ENCODE measurements around the gene KIAA1958. TPM values are rescaled to one million over a fixed set of nuclear protein-coding genes. Genes with fewer than 3 reads are reported as not detected.
A peak's percentile ranks its signal among the peaks of the same experiment; 100 is the strongest.

The KIAA1958 gene
- total and polyA plus RNA-seq, 2 of the 4 experiments (the other 2 are of a cell fraction) = 0.65 to 1.8 TPM

DNA sequence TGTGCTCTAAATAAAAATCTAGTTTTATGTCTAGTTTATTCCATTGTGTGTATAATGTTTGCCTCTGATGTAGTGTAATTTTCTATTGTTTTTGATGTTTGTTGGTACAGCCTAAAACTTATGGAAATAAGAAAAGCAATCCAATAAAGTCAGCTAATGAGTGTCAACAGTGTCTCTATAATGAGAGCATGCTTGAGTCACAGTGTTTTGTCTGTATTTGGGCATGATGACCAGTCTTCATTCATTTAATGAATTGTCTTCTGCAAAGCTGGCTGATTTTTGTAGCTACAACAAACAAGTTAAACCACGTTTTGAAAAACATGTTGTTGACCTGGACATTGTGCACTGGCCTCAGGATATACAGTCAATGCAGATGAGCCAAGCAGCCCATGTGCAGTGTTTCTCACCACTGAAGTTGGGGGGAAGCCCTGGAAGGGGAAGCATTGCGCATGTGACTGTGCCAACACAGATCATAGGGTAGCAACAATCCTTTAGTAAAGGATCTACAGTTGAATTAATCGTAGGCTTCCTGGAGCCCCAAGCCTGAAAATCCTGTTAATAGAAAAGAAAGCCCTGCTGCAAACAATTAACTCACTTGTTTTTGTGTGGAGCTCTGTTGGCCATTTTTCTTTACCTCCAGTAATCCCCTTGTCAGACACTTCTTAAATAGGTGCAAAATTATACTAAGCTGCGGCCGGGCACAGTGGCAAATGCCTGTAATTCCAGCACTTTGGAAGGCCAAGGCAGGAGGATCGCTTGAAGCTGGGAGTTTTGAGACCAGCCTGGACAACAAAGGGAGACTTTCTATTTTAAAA lies 143.3 kb downstream of the KIAA1958 start:
- ATAC-seq (ENCODE audit: low read depth) = no peak
- TF ChIP-seq BHLHE40 (IDR thresholded peaks at IDR 0.05; ENCODE audit: low read depth, low read length) (no peak), NFE2L2 (IDR thresholded peaks at IDR 0.05; ENCODE audit: low read depth, low read length) (no peak), CHD1 (IDR thresholded peaks at IDR 0.05; ENCODE audit: low read depth, low read length) (no peak), FOS (IDR thresholded peaks at IDR 0.05; ENCODE audit: low read depth, low read length) (no peak), RAD21 (IDR thresholded peaks at IDR 0.05; ENCODE audit: low read length) (no peak), MXI1 (IDR thresholded peaks at IDR 0.05; ENCODE audit: borderline replicate concordance, low read depth, low read length) (no peak), RFX5 (IDR thresholded peaks at IDR 0.05; ENCODE audit: low read depth, low read length) (no peak), POLR2A (IDR thresholded peaks at IDR 0.05; ENCODE audit: low read depth, low read length) (no peak), SMC3 (IDR thresholded peaks at IDR 0.05; ENCODE audit: low read depth, low read length) (no peak), RCOR1 (IDR thresholded peaks at IDR 0.05; ENCODE audit: insufficient replicate concordance, low read length) (no peak), CEBPB (IDR thresholded peaks at IDR 0.05; ENCODE audit: low read depth, low read length) (no peak), MAFK (IDR thresholded peaks at IDR 0.05; ENCODE audit: low read depth, low read length) (no peak)
- TF ChIP-seq, protein P1, sequence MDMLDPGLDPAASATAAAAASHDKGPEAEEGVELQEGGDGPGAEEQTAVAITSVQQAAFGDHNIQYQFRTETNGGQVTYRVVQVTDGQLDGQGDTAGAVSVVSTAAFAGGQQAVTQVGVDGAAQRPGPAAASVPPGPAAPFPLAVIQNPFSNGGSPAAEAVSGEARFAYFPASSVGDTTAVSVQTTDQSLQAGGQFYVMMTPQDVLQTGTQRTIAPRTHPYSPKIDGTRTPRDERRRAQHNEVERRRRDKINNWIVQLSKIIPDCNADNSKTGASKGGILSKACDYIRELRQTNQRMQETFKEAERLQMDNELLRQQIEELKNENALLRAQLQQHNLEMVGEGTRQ (IDR thresholded peaks at IDR 0.05; ENCODE audit: low read depth, low read length) = no peak
- TF ChIP-seq, protein P2, sequence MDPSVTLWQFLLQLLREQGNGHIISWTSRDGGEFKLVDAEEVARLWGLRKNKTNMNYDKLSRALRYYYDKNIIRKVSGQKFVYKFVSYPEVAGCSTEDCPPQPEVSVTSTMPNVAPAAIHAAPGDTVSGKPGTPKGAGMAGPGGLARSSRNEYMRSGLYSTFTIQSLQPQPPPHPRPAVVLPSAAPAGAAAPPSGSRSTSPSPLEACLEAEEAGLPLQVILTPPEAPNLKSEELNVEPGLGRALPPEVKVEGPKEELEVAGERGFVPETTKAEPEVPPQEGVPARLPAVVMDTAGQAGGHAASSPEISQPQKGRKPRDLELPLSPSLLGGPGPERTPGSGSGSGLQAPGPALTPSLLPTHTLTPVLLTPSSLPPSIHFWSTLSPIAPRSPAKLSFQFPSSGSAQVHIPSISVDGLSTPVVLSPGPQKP (IDR thresholded peaks at IDR 0.05; ENCODE audit: borderline replicate concordance, low read depth, low read length) = no peak
- TF ChIP-seq, protein P3, sequence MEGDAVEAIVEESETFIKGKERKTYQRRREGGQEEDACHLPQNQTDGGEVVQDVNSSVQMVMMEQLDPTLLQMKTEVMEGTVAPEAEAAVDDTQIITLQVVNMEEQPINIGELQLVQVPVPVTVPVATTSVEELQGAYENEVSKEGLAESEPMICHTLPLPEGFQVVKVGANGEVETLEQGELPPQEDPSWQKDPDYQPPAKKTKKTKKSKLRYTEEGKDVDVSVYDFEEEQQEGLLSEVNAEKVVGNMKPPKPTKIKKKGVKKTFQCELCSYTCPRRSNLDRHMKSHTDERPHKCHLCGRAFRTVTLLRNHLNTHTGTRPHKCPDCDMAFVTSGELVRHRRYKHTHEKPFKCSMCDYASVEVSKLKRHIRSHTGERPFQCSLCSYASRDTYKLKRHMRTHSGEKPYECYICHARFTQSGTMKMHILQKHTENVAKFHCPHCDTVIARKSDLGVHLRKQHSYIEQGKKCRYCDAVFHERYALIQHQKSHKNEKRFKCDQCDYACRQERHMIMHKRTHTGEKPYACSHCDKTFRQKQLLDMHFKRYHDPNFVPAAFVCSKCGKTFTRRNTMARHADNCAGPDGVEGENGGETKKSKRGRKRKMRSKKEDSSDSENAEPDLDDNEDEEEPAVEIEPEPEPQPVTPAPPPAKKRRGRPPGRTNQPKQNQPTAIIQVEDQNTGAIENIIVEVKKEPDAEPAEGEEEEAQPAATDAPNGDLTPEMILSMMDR (conservative IDR thresholded peaks at IDR 0.05; ENCODE audit: low read depth, low read length) = no peak

More for the DNA sequence above, 143.3 kb downstream of the KIAA1958 start:
- Histone ChIP-seq H4K91ac (ENCODE audit: insufficient read depth, low read depth, low read length) (no peak overlapping the region), H4K5ac (ENCODE audit: low read depth, low read length) (no peak overlapping the region), H2AK9ac (replicated peaks; ENCODE audit: low read depth, low read length, poor library complexity) (no peak overlapping the region), H2BK120ac (ENCODE audit: low read depth, low read length) (no peak overlapping the region), H4K8ac (ENCODE audit: low read depth in 2 of 2, low read length in 2 of 2) (no peak overlapping the region), H3K18ac (ENCODE audit: low read depth, low read length) (no peak overlapping the region), H3K9ac (ENCODE audit: low read depth, low read length) (no peak overlapping the region), H2BK15ac (ENCODE audit: low read depth, low read length) (no peak overlapping the region), H2AFZ (replicated peaks; ENCODE audit: low read length, poor library complexity) (no peak overlapping the region), H3K9me1 (ENCODE audit: insufficient read depth, low read length) (no peaks in the 10 kb centered on the region), H2BK20ac (ENCODE audit: low read depth, low read length) (no peak overlapping the region), H3K79me1 (ENCODE audit: low read depth in 1 of 2, low read length in 2 of 2) (no peaks in the 10 kb centered on the region), H2BK5ac (ENCODE audit: low read depth, low read length, poor library complexity, severe bottlenecking) (no peak overlapping the region), H3K4ac (ENCODE audit: low read depth, low read length) (no peak overlapping the region), H3K9me3 (ENCODE audit: control insufficient read depth, insufficient read depth, low read length) (no peaks in the 10 kb centered on the region), H3K56ac (ENCODE audit: extremely low read depth, insufficient read depth, low read length) (no peak overlapping the region), H3K14ac (replicated peaks; ENCODE audit: low read depth, low read length) (0 out of 2 replicates have a peak overlapping the region, but pooled peaks have one; percentile 37), H3K27ac (ENCODE audit: insufficient read depth, low read length) (no peak overlapping the region), H3K4me3 (ENCODE audit: insufficient read depth, low read depth, low read length) (no peak overlapping the region), H3K27me3 (ENCODE audit: control insufficient read depth, insufficient read depth, low read length) (no peaks in the 10 kb centered on the region), H2AK5ac (ENCODE audit: low read depth, low read length) (no peak overlapping the region), H4K20me1 (ENCODE audit: insufficient read depth, low read length) (no peaks in the 10 kb centered on the region), H3K36me3 (ENCODE audit: control insufficient read depth, insufficient read depth, low read length) (no peaks in the 10 kb centered on the region), H3K4me2 (ENCODE audit: low read depth, low read length) (no peak overlapping the region), H3K23ac (ENCODE audit: low read depth, low read length) (no peak overlapping the region), H3K4me1 (ENCODE audit: control insufficient read depth, insufficient read depth, low read length) (no peaks in the 10 kb centered on the region)
- DNase-seq = no peak
- WGBS, 2 experiments (ENCODE audit: extremely low coverage in 2 of 2, insufficient read length in 1 of 2) = no CpG with 5 or more reads among the region's 6 CpGs
- dilution Hi-C loops (cut with HindIII; ENCODE audit: low sequenced_read_pairs, unreplicated experiment) = no loop called here
- ChIA-PET POLR2A (ENCODE audit: unreplicated experiment) (no interaction called here), CTCF (no interaction called here)
- intact Hi-C loops (cut with micrococcal nuclease) = loop anchor here (10.0 kb wide), 1 partner anchor 135 kb away; no protein-coding TSS in a partner anchor
- in situ Hi-C loops (cut with MboI; ENCODE audit: low sequenced_read_pairs) = no loop called here
- no TSS peak for BruUV-seq (replicated peaks)
